Measurements from ENCODE around the gene SRSF8.

GRCh38 chr11:95108671-95109551, 42.2 kb downstream of the SRSF8 start:
- TF ChIP-seq SPI1 (IDR thresholded peaks at IDR 0.05; ENCODE audit: borderline replicate concordance, low read depth, low read length) (no peak), ELF4 (CRISPR knock-in tag; IDR thresholded peaks at IDR 0.05) (0 out of 2 replicates have a peak, but pooled peaks have one; percentile 26), EHMT2 (IDR thresholded peaks at IDR 0.05) (peak; percentile 58), POLR2A (conservative IDR thresholded peaks at IDR 0.05) (no peak), CTCF (IDR thresholded peaks at IDR 0.05 in 2 of 3, conservative IDR thresholded peaks at IDR 0.05 in 1 of 3; ENCODE audit: insufficient read depth in 2 of 3, low read depth in 1 of 3, low read length in 3 of 3) (no peak), GABPA (tag; conservative IDR thresholded peaks at IDR 0.05; ENCODE audit: low read depth) (peak; percentile 29; the same call in 1 of the 2 replicates), ZFX (CRISPR knock-in tag; IDR thresholded peaks at IDR 0.05) (no peak), KLF10 (CRISPR knock-in tag; IDR thresholded peaks at IDR 0.05) (no peak), SMC3 (conservative IDR thresholded peaks at IDR 0.05; ENCODE audit: insufficient read depth, low read depth, low read length) (no peak), THRB (CRISPR knock-in tag; conservative IDR thresholded peaks at IDR 0.05) (no peak), POLR2AphosphoS2 (IDR thresholded peaks at IDR 0.05; ENCODE audit: low read length) (no peak), MAFK (IDR thresholded peaks at IDR 0.05; ENCODE audit: low read length) (no peak), EZH2 (IDR thresholded peaks at IDR 0.05; ENCODE audit: borderline replicate concordance, low read depth, low read length) (no peak), LARP7 (IDR thresholded peaks at IDR 0.05) (no peak)
